Vagina (tissue), 2 donors: ENCODE measurements around the gene ARAP3. TPM values are rescaled to one million over a fixed set of nuclear protein-coding genes. Genes with fewer than 3 reads are reported as not detected.
"Not testable (repeated sequence)": the region's sequence is repeated elsewhere in the genome, so short reads cannot be mapped to it uniquely, and the experiment has no call there.

Experiments used
- DNase-seq, 2 donors: peaks; one replicate each; pipeline ENCODE4 v3.0.0-alpha.2; 2017; ENCODE audit errors: extremely low spot score in 2 of 2
- H3K27ac ChIP-seq: fragments of 200-600 bp; sonication (generic); one replicate; pipeline ENCODE4 v1.5.1; 2019
- H3K27me3 ChIP-seq: fragments of 200-600 bp; sonication (generic); one replicate; pipeline ENCODE4 v1.5.1; 2019
- H3K36me3 ChIP-seq, 2 donors: fragments of 200-600 bp; sonication (generic); one replicate each; pipeline ENCODE4 v1.5.1; 2017 to 2019
- H3K4me1 ChIP-seq: fragments of 200-600 bp; sonication (generic); one replicate; pipeline ENCODE4 v1.5.1; 2019
- H3K4me3 ChIP-seq, 2 donors: fragments of 200-600 bp; sonication (generic); 1 replicate in 1 of 2; 2 replicates in 1 of 2; pipeline ENCODE4 v1.5.1; 2016 to 2019
- H3K9me3 ChIP-seq: fragments of 200-600 bp; sonication (generic); one replicate; pipeline ENCODE4 v1.5.1; 2019
- CTCF ChIP-seq, 3 experiments: fragments of 450-650 bp in 2 of 3; fragments of 200-600 bp in 1 of 3; sonication (generic) in 1 of 3; IDR thresholded peaks; one replicate each; pipeline ENCODE4 v1.5.1; 2017 to 2019; ENCODE audit warnings: antibody characterized with exemption in 3 of 3, mild to moderate bottlenecking in 2 of 3, moderate library complexity in 2 of 3
- POLR2A ChIP-seq, 2 donors: fragments of 450-650 bp; IDR thresholded peaks; one replicate each; pipeline ENCODE4 v1.6.1; 2017; ENCODE audit warnings: antibody characterized with exemption in 2 of 2, mild to moderate bottlenecking in 2 of 2, moderate library complexity in 2 of 2
- POLR2AphosphoS5 ChIP-seq, 2 donors: sonication (generic); formaldehyde crosslinking; IDR thresholded peaks; one replicate each; pipeline ENCODE4 v1.9.0; 2017; ENCODE audit warnings: antibody characterized with exemption in 2 of 2, mild to moderate bottlenecking in 2 of 2, low read depth in 1 of 2; ENCODE audit not compliant: insufficient read depth in 1 of 2
- intact Hi-C: fragments of 100-400 bp; cut with DNase I; formaldehyde crosslinking; loops from one replicate; pipeline ENCODE4 v1.15.1; 2023
- total RNA-seq: library from RNA; depleted of rRNA; stranded (reverse); fragments of >200 nt; gene quantifications from one replicate; pipeline ENCODE4 v1.2.3, GENCODE V29; 2016

Gene ARAP3, protein sequence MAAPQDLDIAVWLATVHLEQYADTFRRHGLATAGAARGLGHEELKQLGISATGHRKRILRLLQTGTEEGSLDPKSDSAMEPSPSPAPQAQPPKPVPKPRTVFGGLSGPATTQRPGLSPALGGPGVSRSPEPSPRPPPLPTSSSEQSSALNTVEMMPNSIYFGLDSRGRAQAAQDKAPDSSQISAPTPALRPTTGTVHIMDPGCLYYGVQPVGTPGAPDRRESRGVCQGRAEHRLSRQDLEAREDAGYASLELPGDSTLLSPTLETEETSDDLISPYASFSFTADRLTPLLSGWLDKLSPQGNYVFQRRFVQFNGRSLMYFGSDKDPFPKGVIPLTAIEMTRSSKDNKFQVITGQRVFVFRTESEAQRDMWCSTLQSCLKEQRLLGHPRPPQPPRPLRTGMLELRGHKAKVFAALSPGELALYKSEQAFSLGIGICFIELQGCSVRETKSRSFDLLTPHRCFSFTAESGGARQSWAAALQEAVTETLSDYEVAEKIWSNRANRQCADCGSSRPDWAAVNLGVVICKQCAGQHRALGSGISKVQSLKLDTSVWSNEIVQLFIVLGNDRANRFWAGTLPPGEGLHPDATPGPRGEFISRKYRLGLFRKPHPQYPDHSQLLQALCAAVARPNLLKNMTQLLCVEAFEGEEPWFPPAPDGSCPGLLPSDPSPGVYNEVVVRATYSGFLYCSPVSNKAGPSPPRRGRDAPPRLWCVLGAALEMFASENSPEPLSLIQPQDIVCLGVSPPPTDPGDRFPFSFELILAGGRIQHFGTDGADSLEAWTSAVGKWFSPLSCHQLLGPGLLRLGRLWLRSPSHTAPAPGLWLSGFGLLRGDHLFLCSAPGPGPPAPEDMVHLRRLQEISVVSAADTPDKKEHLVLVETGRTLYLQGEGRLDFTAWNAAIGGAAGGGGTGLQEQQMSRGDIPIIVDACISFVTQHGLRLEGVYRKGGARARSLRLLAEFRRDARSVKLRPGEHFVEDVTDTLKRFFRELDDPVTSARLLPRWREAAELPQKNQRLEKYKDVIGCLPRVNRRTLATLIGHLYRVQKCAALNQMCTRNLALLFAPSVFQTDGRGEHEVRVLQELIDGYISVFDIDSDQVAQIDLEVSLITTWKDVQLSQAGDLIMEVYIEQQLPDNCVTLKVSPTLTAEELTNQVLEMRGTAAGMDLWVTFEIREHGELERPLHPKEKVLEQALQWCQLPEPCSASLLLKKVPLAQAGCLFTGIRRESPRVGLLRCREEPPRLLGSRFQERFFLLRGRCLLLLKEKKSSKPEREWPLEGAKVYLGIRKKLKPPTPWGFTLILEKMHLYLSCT (N-terminal part only)
- 13.3 TPM for total RNA-seq

DNA sequence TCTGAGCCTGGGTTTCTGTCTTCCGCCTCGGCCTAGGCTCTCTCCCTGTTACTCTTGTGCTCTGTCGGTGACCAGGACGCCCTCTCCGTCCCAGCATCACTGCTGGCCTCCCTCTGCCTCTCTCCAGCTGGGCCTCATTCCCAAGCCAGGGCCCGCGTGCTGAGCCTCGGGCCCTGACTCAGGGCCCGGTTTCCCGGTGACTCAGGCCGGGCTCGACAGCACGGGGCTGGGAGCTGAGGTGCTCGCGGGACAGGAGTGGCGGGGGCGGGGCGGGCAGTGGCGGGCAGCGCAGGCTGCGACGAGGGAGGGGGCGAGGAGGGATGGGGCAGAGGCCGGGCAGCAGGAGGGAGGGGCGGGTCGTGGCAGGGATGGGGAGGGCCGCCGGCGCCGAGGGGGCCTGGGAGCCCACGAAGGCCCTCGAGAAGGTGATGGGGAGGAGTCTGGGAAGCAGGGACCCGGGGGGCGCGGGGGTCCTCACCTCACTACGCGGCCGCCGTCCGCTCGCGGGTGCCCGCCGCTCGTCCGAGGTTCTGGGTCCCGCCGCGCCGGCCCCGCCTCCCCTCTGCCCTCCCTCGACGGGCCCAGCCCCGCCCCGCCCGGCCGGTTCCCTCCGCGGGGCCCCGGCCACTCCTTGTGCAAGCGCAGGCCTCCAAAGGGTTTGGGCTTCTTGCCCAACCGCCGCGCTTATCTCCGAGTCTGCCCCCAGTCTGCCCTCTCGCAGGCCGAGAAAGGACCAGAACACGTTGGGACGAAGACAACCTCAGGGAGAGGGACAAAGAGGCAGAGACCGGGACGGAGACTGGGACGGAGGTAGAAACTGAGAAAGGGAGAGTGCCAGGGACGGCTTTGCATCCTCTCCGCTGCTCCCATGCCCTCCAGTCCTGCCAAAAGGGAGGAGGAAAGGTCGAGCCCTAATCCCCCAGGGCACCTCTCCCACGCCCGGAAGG lies at the start of gene ARAP3:
Gene ARAP3 (minus strand): TSS at position 536 of the 947 bp plus-strand sequence. CDS start 1,744 bp downstream, outside the sequence.
- TF ChIP-seq POLR2AphosphoS5 (IDR thresholded peaks at IDR 0.05; ENCODE audit: insufficient read depth in 1 of 2, low read depth in 1 of 2) (peak in 1 of 2 donors; percentile 53), POLR2A (IDR thresholded peaks at IDR 0.05) (no peak)
- Histone ChIP-seq H3K4me1 (peaks cover 29% of the 10 kb centered on the region), H3K9me3 (no peaks in the 10 kb centered on the region), H3K27me3 (no peaks in the 10 kb centered on the region), H3K36me3 (no peaks in the 10 kb centered on the region), H3K4me3 (peak within 1 kb of the TSS; percentile 49), H3K27ac (peak within 1 kb of the TSS; percentile 76)
- intact Hi-C loops = no loop called here
- DNase-seq = no peak

GRCh38 chr5:141729387-141730006 lies 47.5 kb upstream of the ARAP3 start:
- TF ChIP-seq CTCF (IDR thresholded peaks at IDR 0.05) (no peak), POLR2AphosphoS5 (IDR thresholded peaks at IDR 0.05; ENCODE audit: insufficient read depth in 1 of 2, low read depth in 1 of 2) (no peak), POLR2A (IDR thresholded peaks at IDR 0.05) (no peak)
- no peak overlapping the region for H3K27ac ChIP-seq
- H3K36me3 ChIP-seq = no peaks in the 10 kb centered on the region
- intact Hi-C loops = loop anchor here (5.0 kb wide), 1 partner anchor 1768 kb away; no protein-coding TSS in a partner anchor
- H3K27me3 ChIP-seq = no peaks in the 10 kb centered on the region
- no peak overlapping the region for H3K4me3 ChIP-seq
- no peaks in the 10 kb centered on the region for H3K4me1 ChIP-seq
- DNase-seq = no peak
- no peaks in the 10 kb centered on the region for H3K9me3 ChIP-seq

DNA sequence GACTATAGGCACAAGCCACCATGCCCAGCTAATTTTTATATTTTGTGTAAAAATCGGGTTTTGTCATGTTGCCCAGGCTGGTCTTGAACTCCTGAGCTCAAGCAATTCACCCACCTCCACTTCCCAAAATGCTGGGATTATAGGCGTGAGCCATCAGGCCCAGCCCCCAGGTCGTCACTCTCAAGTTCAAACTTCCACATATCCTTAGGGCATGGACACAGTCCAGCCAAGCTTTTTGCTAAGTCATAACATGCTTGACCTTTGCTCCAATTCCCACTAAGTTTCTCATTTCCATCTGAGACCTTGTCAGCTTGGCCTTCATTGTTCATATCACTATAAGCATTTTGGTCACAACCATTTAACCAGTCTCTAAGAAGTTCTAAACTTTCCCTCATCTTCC lies 43.9 kb upstream of the ARAP3 start:
- no peak for TF ChIP-seq POLR2A (IDR thresholded peaks at IDR 0.05)
- TF ChIP-seq POLR2AphosphoS5 (IDR thresholded peaks at IDR 0.05; ENCODE audit: insufficient read depth in 1 of 2, low read depth in 1 of 2) = no peak
- TF ChIP-seq CTCF (IDR thresholded peaks at IDR 0.05) = no peak
- DNase-seq = no peak
- Histone ChIP-seq H3K36me3 (no peaks in the 10 kb centered on the region), H3K4me3 (no peak overlapping the region), H3K9me3 (no peaks in the 10 kb centered on the region), H3K27ac (no peak overlapping the region), H3K4me1 (no peaks in the 10 kb centered on the region), H3K27me3 (no peaks in the 10 kb centered on the region)
- intact Hi-C loops = loop anchor here (5.0 kb wide), 1 partner anchor 1771 kb away; no protein-coding TSS in a partner anchor

- not testable (repeated sequence) for H3K4me3 ChIP-seq, H3K9me3 ChIP-seq, H3K4me1 ChIP-seq, H3K27ac ChIP-seq, DNase-seq, H3K36me3 ChIP-seq, H3K27me3 ChIP-seq
- intact Hi-C loops = loop anchor here (5.0 kb wide), 1 partner anchor 1772 kb away; no protein-coding TSS in a partner anchor
Observed at GRCh38 chr5:141725174-141725573, 43.1 kb upstream of the ARAP3 start.

- no peak for DNase-seq
- intact Hi-C loops = no loop called here
- no peaks in the 10 kb centered on the region for H3K36me3 ChIP-seq
- no peaks in the 10 kb centered on the region for H3K9me3 ChIP-seq
- no peak overlapping the region for H3K4me3 ChIP-seq
- no peak overlapping the region for H3K27ac ChIP-seq
- no peaks in the 10 kb centered on the region for H3K27me3 ChIP-seq
- TF ChIP-seq CTCF (IDR thresholded peaks at IDR 0.05) (no peak), POLR2A (IDR thresholded peaks at IDR 0.05) (no peak), POLR2AphosphoS5 (IDR thresholded peaks at IDR 0.05; ENCODE audit: insufficient read depth in 1 of 2, low read depth in 1 of 2) (no peak)
- H3K4me1 ChIP-seq = no peaks in the 10 kb centered on the region
Observed at GRCh38 chr5:141722266-141722665, 40.2 kb upstream of the ARAP3 start.
